GM12864 (cell line): ENCODE data around the gene RUSC1.
"Not testable (repeated sequence)": the region's sequence is repeated elsewhere in the genome, so short reads cannot be mapped to it uniquely, and the experiment has no call there.

ENCODE experiments used
- DNase-seq: peaks from one replicate; pipeline ENCODE4 v3.0.0-alpha.2; 2011; ENCODE audit warnings: low read depth
- H3K4me3 ChIP-seq: 2 replicates; pipeline ENCODE4 v1.5.1; 2011; ENCODE audit warnings: mild to moderate bottlenecking, low read depth, low read length, control low read depth
- CTCF ChIP-seq: IDR thresholded peaks from 2 replicates; pipeline ENCODE4 v1.5.1; 2011; ENCODE audit warnings: low read depth, mild to moderate bottlenecking, moderate library complexity, low read length, control low read depth, inconsistent platforms; ENCODE audit errors: missing control alignments

The RUSC1 gene

GRCh38 chr1:155325603-155325893, 4.9 kb downstream of the RUSC1 start:
- no peak for DNase-seq
- peak overlapping the region; percentile 73 for H3K4me3 ChIP-seq
- no peak for TF ChIP-seq CTCF

GRCh38 chr1:155326020-155326526, 5.4 kb downstream of the RUSC1 start:
- no peak for TF ChIP-seq CTCF
- no peak for DNase-seq
- H3K4me3 ChIP-seq, result no peak overlapping the region

- no peak for DNase-seq
- TF ChIP-seq CTCF, result no peak
- no peak overlapping the region for H3K4me3 ChIP-seq
Observed at GRCh38 chr1:155326631-155327037, 5.9 kb downstream of the RUSC1 start.

- no peak for TF ChIP-seq CTCF
- DNase-seq, result no peak
- no peak overlapping the region for H3K4me3 ChIP-seq
Observed at GRCh38 chr1:155327981-155328380, 7.3 kb downstream of the RUSC1 start.

- DNase-seq, H3K4me3 ChIP-seq: not testable (repeated sequence)
Observed at GRCh38 chr1:155328856-155329255, 8.2 kb downstream of the RUSC1 start.

GRCh38 chr1:155329980-155330598, 9.4 kb downstream of the RUSC1 start:
- no peak overlapping the region for H3K4me3 ChIP-seq
- no peak for TF ChIP-seq CTCF
- DNase-seq, result no peak

GRCh38 chr1:155334962-155335361, 14.3 kb downstream of the RUSC1 start:
- no peak for DNase-seq
- no peak overlapping the region for H3K4me3 ChIP-seq
- TF ChIP-seq CTCF, result no peak
